Stimulated activated CD4-positive, alpha-beta T cell treated with anti-CD3 and anti-CD28 coated beads, Interleukin-12 subunit alpha, Interleukin-12 subunit beta, amount 100 ng/mL, for 24 hours (primary cell): ENCODE results near the gene FICD.

Source experiments
- DNase-seq, 2 experiments: peaks; one replicate each; pipeline ENCODE4 v3.0.0-alpha.2; 2020; ENCODE audit warnings: low read depth in 2 of 2

FICD gene

GRCh38 chr12:108565146-108565545 is 50.1 kb downstream of the FICD start:
- no peak for DNase-seq

- DNase-seq = peak; percentile 41 to 45
Observed at GRCh38 chr12:108565976-108566375, 50.9 kb downstream of the FICD start.

GRCh38 chr12:108566452-108566851 is 51.4 kb downstream of the FICD start:
- no peak for DNase-seq

DNA sequence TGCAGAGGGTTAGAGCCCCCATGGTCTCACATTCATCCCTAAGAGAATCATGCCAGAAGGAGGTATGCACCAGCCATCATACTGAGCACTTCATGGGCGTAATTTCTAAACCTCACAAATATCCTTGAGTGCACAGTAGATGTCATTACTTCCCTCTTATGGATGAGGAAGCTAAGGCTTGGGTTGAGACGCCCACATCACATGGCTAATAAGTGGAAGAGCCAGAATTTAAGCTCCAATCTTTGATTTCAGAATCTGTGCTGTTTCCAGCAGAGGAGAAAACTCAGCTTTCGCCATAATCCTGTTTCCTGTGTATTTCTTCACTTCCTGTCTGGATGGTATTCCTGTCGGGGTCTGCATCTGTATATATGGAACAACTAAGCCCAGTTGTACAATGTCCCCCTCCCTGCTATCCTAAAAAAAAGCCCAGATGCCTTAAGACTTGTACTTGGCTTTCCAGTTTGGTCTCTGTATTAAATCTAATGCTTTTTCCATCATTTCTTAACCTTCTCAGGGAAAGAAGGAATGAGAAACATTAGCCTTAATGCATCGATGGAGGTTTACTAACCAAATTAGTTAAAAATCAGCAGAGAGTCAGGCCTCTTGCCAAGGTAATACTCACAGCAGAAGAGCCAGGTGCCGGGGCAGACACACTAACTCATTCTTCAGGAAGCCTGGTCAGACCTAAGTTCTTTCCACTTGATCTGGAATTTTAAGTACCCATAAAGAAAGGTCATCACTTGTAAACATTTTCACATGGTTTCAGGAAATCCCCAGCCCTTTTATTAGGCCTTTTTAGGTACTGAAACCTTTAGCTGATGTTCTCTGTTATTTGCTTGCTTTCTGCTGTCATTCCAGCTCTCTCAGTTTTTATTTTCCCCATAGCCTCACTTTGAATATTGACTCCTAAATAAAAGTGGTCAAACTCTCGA is 52.6 kb downstream of the FICD start:
- DNase-seq = no peak

DNA sequence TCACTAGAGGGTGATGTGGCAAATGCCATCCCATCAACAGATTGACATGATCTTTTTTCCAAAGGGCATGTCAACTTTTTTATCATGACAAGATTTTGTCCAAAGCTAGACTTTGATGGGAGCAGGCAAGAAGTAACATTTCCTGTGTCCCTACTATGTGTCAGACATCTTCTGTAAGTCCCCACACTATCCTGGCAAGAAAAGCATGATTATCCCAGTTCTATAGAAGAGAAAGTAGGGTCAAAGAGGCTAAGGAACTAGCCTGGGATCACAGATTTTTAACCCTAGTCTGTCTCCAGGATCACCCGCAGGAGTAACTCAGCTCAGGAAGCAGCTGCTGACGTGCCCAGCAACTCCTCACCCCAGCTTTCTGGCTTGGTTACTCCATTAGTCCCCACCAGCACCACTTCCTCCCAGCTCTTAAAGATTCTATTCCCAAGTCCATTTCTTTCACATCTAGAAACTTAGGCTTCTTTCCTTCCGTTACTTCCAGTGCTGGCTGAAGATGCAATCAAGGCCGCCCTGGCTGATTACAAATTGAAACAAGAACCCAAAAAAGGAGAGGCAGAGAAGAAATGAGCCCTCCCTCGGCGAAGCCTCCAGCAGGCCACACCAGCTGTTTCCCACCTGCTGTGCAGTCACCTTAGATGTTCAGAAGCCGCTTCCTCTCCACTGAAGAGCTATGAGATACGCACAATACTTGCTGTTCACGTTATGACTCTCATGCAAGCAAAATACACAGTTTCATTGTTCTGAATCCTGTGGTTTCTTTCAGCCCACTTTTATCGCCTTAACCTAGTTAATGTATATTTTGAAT is 53.5 kb downstream of the FICD start:
- DNase-seq = peak; percentile 45 to 54
